GM23248 (cell line): ENCODE results near the gene TMED8.

Experiments
- EZH2 ChIP-seq: fragments of 200-600 bp; sonication (generic); IDR thresholded peaks from 2 replicates; pipeline ENCODE4 v1.6.1; 2018; ENCODE audit warnings: antibody characterized with exemption, mild to moderate bottlenecking; ENCODE audit not compliant: insufficient read depth, poor library complexity, severe bottlenecking
- EZH2phosphoT487 ChIP-seq: fragments of 200-600 bp; sonication (generic); IDR thresholded peaks from 2 replicates; pipeline ENCODE4 v1.6.1; 2018; ENCODE audit warnings: antibody characterized with exemption, moderate library complexity, mild to moderate bottlenecking, low read depth; ENCODE audit not compliant: insufficient read depth

DNA sequence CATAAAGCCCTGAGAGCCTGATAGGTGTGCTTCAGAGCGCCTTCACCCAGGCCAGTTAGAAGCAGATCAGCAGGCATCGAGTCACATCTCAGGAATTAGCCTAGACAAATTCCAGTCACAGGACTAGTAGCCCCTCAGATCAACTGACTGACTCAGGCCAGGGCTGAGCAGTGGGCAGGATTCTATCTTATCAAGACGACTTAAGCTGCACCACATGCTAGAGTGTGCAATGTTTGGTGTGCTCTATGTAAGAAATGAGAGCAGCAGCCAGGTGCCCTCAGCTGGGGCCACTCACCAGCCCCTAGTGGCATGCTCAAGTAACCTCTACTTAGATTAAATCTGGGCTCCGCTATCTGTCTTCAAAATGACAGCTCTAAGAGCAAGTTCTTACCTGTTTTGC, 86.2 kb downstream of the TMED8 start:
- TF ChIP-seq EZH2 (no peak), EZH2phosphoT487 (no peak)
